GM19023 (cell line): ENCODE measurements around the gene KLHDC7B.

Experiments
- ATAC-seq: cut with Tn5 transposase; IDR thresholded peaks from one replicate; pipeline ENCODE4 v1.9.1; 2021; ENCODE audit warnings: mild to moderate bottlenecking, moderate library complexity; ENCODE audit not compliant: unreplicated experiment

Gene KLHDC7B

GRCh38 chr22:50545522-50546325 lies at the start of gene KLHDC7B:
KLHDC7B (plus strand) TSS chr22:50545899; CDS start chr22:50546244, 345 bp downstream.
- ATAC-seq = no peak

GRCh38 chr22:50497093-50497492 lies 48.6 kb upstream of the KLHDC7B start:
- no peak for ATAC-seq

- ATAC-seq = no peak
Measured at GRCh38 chr22:50498322-50498890, 47.3 kb upstream of the KLHDC7B start.

- no peak for ATAC-seq
Measured at GRCh38 chr22:50500452-50500851, 45.2 kb upstream of the KLHDC7B start.

GRCh38 chr22:50502096-50502495 lies 43.6 kb upstream of the KLHDC7B start:
- no peak for ATAC-seq

GRCh38 chr22:50502628-50503474 lies 42.8 kb upstream of the KLHDC7B start:
- ATAC-seq = no peak

GRCh38 chr22:50503475-50504145 lies 42.1 kb upstream of the KLHDC7B start:
- no peak for ATAC-seq

GRCh38 chr22:50504369-50505211 lies 41.1 kb upstream of the KLHDC7B start:
- no peak for ATAC-seq

- no peak for ATAC-seq
Measured at GRCh38 chr22:50505276-50505775, 40.4 kb upstream of the KLHDC7B start.

GRCh38 chr22:50505776-50506610 lies 39.7 kb upstream of the KLHDC7B start:
- no peak for ATAC-seq

GRCh38 chr22:50506611-50507420 lies 38.9 kb upstream of the KLHDC7B start:
- ATAC-seq = no peak

- peak; percentile 59 for ATAC-seq
Measured at GRCh38 chr22:50507421-50507990, 38.2 kb upstream of the KLHDC7B start, which contains the start of gene LMF2. LMF2 (minus strand) TSS chr22:50507702; CDS start chr22:50507675, 27 bp downstream.

GRCh38 chr22:50507991-50508884 lies 37.5 kb upstream of the KLHDC7B start, which contains the start of gene NCAPH2:
NCAPH2 (plus strand) TSS chr22:50508224; CDS start chr22:50508338, 114 bp downstream.
- peak; percentile 62 for ATAC-seq

GRCh38 chr22:50508897-50509296 lies 36.8 kb upstream of the KLHDC7B start:
- no peak for ATAC-seq

GRCh38 chr22:50513175-50513574 lies 32.5 kb upstream of the KLHDC7B start:
- ATAC-seq = no peak

- no peak for ATAC-seq
Measured at GRCh38 chr22:50516068-50516467, 29.6 kb upstream of the KLHDC7B start.

GRCh38 chr22:50516891-50517290 lies 28.8 kb upstream of the KLHDC7B start:
- ATAC-seq = no peak
